Pancreas (tissue), 10 donors: ENCODE results near the gene EPS8L2. TPM values are rescaled to one million over a fixed set of nuclear protein-coding genes. Genes with fewer than 3 reads are reported as not detected.

Experiments used
- ATAC-seq, 4 donors: fragments of 200-7000 bp; cut with Tn5 transposase; one replicate each; pipeline versions ENCODE4 v1.8.0 to v1.9.1; 2020; ENCODE audit warnings: mild to moderate bottlenecking in 4 of 4, moderate library complexity in 4 of 4
- DNase-seq, 6 donors: peaks; one replicate each; pipeline ENCODE4 v3.0.0-alpha.2; 2020
- FAIRE-seq: peaks from 2 replicates; lab custom pipeline; 2012; peaks lifted over from hg19 to GRCh38; lab: Jason Lieb, UNC
- H3K27ac ChIP-seq, 4 donors: fragments of 200-600 bp; sonication (generic); 1 replicate in 3 of 4; 2 replicates in 1 of 4; pipeline versions ENCODE4 v1.5.0 to v1.8.0; 2020
- H3K27me3 ChIP-seq, 4 donors: fragments of 200-600 bp; one replicate each; pipeline ENCODE4 v1.8.0; 2021
- H3K36me3 ChIP-seq, 3 donors: fragments of 200-600 bp; sonication (generic) in 1 of 3; one replicate each; pipeline versions ENCODE4 v1.5.0 to v1.8.0; 2020 to 2021
- H3K4me1 ChIP-seq, 3 donors: fragments of 200-600 bp; one replicate each; pipeline ENCODE4 v1.8.0; 2021
- H3K4me3 ChIP-seq, 4 donors: fragments of 200-600 bp; sonication (generic) in 2 of 4; one replicate each; pipeline versions ENCODE4 v1.5.0 to v1.8.0; 2020 to 2021
- H3K9me3 ChIP-seq, 4 donors: fragments of 200-600 bp; one replicate each; pipeline ENCODE4 v1.8.0; 2021
- WGBS, 2 donors: extraction: QIAGEN DNeasy Blood & Tissue Kit; methylation state at CpG; one replicate each; pipeline ENCODE4 v1.1.7; 2013; 5-methylcytosine and 5-hydroxymethylcytosine counted together
- intact Hi-C, 3 donors: fragments of 100-400 bp; cut with DNase I; formaldehyde crosslinking; loops; one replicate each; pipeline versions ENCODE4 v1.11.1 to v1.14.2; 2022
- polyA plus RNA-seq, 2 donors: library from polyadenylated mRNA; stranded (reverse); fragments of 200-250 nt; gene quantifications; one replicate each; pipeline ENCODE4 v1.2.3, GENCODE V29; 2013
- total RNA-seq, 6 donors: library from RNA; stranded (reverse); fragmentation: NEBNext Ultra II Directional in 4 of 6; extraction: Animal tissue kit (Norgen Biotek cat#: 25700) in 4 of 6; gene quantifications; one replicate each; pipeline versions ENCODE4 v1.2.1 to v1.2.4, GENCODE V29; 2021 to 2023
- TF ChIP-seq, protein P1 (sequence below), 4 donors: fragments of 200-600 bp; sonication (generic) in 3 of 4; IDR thresholded peaks; one replicate each; pipeline versions ENCODE4 v1.5.0 to v1.8.0; 2021; ENCODE audit warnings: antibody characterized with exemption in 4 of 4
- donor health status: healthy with polysubstance abuse.
- donor health status: DM: no; HTN: no; CAD: no; lungs with moderate emphysema.
- donor health status: DM: no; HTN: no; CAD: no.
- donor health status: control.
- donor health status: control.
- donor health status: Bipolar disorder and iron deficiency.
- donor health status: DM: yes; HTN: yes; CAD: no.
- donor health status: DM: no; HTN: no; CAD: no.
- donor health status: DM: no; HTN: no; CAD: no.
- donor health status: DM: yes; HTN: yes; CAD: no.

The EPS8L2 gene
- total and polyA plus RNA-seq, 8 donors: 58.1 to 286 (median 93.3) TPM

DNA sequence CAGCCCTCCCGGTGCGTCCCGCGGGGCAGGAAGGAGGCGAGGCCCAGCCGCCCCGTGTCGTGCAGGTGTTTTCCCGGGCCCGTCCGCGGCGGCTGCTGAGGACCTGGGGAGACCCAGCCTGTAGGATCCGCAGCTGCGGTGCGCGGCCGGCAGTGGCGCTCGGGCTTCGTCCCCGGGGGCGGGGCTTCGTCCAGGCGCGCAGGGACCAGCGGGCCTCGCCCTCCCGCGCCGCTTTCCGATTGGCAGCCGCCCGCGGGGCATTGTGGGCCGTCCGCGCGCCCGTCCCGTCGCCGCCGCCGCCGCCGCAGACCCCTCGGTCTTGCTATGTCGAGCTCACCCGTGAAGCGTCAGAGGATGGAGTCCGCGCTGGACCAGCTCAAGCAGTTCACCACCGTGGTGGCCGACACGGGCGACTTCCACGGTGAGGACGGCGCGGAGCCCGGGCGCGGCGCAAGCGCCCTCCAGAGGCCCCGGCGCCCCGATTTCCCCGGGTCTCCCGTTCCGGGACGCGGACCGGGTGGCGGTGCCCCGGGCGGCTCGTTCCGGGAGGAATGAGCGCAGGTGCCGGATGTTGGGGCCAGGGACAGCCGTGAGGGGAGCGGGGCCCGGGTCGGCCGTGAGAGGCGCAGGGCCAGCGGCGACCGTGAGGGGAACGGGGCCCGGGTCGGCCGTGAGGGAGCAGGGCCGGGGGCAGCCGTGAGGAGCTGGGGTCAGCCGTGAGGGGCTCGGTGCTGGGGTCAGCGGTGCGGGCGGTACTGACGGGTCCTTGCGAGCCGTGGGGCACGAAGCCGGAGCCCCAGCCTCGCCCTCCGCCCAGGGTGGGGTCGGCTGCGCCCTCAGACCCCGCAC is 41.4 kb downstream of the EPS8L2 start, which contains the start of gene TALDO1:
TSS of gene TALDO1 (plus strand) at position 307 of the 849 bp plus-strand sequence. CDS start at position 325, 18 bp downstream.
- TF ChIP-seq, protein P1, sequence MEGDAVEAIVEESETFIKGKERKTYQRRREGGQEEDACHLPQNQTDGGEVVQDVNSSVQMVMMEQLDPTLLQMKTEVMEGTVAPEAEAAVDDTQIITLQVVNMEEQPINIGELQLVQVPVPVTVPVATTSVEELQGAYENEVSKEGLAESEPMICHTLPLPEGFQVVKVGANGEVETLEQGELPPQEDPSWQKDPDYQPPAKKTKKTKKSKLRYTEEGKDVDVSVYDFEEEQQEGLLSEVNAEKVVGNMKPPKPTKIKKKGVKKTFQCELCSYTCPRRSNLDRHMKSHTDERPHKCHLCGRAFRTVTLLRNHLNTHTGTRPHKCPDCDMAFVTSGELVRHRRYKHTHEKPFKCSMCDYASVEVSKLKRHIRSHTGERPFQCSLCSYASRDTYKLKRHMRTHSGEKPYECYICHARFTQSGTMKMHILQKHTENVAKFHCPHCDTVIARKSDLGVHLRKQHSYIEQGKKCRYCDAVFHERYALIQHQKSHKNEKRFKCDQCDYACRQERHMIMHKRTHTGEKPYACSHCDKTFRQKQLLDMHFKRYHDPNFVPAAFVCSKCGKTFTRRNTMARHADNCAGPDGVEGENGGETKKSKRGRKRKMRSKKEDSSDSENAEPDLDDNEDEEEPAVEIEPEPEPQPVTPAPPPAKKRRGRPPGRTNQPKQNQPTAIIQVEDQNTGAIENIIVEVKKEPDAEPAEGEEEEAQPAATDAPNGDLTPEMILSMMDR (IDR thresholded peaks at IDR 0.05): peak in 1 of 4 donors; percentile 12
- H3K4me1 ChIP-seq: peaks cover 0 to 15% (median 12%) of the 10 kb centered on the region in 3 donors
- peak within 1 kb of the TSS; percentile 84 to 97 (median 88) for H3K4me3 ChIP-seq
- ATAC-seq: peak; percentile 98 to 99 (median 98)
- no peaks in the 10 kb centered on the region for H3K9me3 ChIP-seq
- 0 to 1% methylated on average over 39 to 112 of the region's 112 CpGs for WGBS, 2 donors
- intact Hi-C loops: no loop called here
- no peaks in the 10 kb centered on the region for H3K27me3 ChIP-seq
- peak within 1 kb of the TSS; percentile 74 to 82 (median 76) for H3K27ac ChIP-seq
- peak; percentile 91 to 98 (median 94) for DNase-seq
- no peaks in the 10 kb centered on the region for H3K36me3 ChIP-seq
- FAIRE-seq: no peak

GRCh38 chr11:748007-748359 is 42.0 kb downstream of the EPS8L2 start:
- FAIRE-seq: no peak

DNA sequence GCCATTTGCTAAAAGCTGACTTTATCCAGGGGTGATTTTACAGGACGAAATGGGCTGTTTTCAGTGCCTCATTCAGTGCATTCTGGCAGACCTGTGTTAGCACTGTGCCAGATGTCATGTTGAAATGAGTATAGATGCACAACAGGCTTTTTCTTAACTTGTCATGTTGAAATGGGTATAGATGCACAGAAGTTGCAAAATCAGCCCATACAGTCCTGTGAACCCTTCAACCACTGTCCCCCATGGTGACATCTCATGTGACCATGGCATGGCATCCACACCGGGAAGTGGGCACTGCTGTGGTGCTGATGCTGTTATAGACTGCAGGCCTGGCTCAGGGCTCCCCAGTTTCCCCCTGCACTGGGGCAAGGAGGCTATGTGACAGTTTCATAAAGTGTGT is 43.7 kb downstream of the EPS8L2 start:
- no peak overlapping the region for H3K4me3 ChIP-seq
- intact Hi-C loops: no loop called here
- no peak overlapping the region for H3K27ac ChIP-seq
- no peaks in the 10 kb centered on the region for H3K9me3 ChIP-seq
- DNase-seq (no peak), FAIRE-seq (no peak), ATAC-seq (no peak)
- 54 to 72% methylated on average over 2 of the region's 2 CpGs for WGBS, 2 donors
- no peaks in the 10 kb centered on the region for H3K27me3 ChIP-seq
- peaks cover 0 to 15% (median 12%) of the 10 kb centered on the region in 3 donors for H3K4me1 ChIP-seq
- no peaks in the 10 kb centered on the region for H3K36me3 ChIP-seq
- TF ChIP-seq, protein P1 (IDR thresholded peaks at IDR 0.05): no peak

More at GRCh38 chr11:748007-748359, 42.0 kb downstream of the EPS8L2 start:
- 2 to 8% methylated on average over 18 of the region's 18 CpGs for WGBS, 2 donors
- TF ChIP-seq, protein P1 (IDR thresholded peaks at IDR 0.05): no peak
- ATAC-seq (peak in 3 of 4 donors; percentile 5 to 15 (median 11)), DNase-seq (peak in 2 of 6 donors; percentile 9 to 57)
- no peaks in the 10 kb centered on the region for H3K9me3 ChIP-seq
- H3K4me1 ChIP-seq: peaks cover 0 to 15% (median 12%) of the 10 kb centered on the region in 3 donors
- H3K27me3 ChIP-seq: no peaks in the 10 kb centered on the region
- peak overlapping the region; percentile 84 to 97 (median 88) for H3K4me3 ChIP-seq
- no peaks in the 10 kb centered on the region for H3K36me3 ChIP-seq
- intact Hi-C loops: no loop called here
- peak overlapping the region; percentile 23 to 82 (median 75) for H3K27ac ChIP-seq

DNA sequence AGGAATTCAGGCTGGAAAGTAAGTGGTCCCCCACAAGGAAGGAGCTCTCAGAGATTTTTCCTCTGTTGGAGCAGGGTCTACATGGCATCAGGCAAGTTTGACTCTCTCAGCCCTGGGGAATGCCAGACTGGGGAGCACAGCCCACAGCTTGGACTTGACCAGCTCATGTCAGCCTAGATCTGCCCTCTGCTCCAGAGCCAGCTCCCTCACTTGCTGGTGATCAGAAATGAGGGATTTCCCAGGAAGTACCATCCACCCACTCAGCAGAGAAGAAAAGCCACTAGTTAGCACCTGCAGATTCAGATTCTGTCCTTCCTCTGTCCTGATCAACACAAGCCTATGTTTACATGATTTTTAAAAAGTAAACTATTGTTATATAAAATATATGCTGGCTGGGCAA is 54.2 kb downstream of the EPS8L2 start:
- ATAC-seq: no peak
- Histone ChIP-seq H3K4me1 (no peaks in the 10 kb centered on the region), H3K9me3 (no peaks in the 10 kb centered on the region), H3K27me3 (no peaks in the 10 kb centered on the region), H3K36me3 (peaks cover 7 to 33% (median 29%) of the 10 kb centered on the region in 3 donors), H3K27ac (no peak overlapping the region), H3K4me3 (no peak overlapping the region)
- TF ChIP-seq, protein P1 (IDR thresholded peaks at IDR 0.05): no peak
- intact Hi-C loops: no loop called here
- DNase-seq: no peak
- no peak for FAIRE-seq
